ENCODE measurements around the gene EXOSC7. TPM values are rescaled to one million over a fixed set of nuclear protein-coding genes. Genes with fewer than 3 reads are reported as not detected.
A peak's percentile ranks its signal among the peaks of the same experiment; 100 is the strongest.

EXOSC7 gene
- total and polyA plus RNA-seq, 10 of the 15 experiments (the other 5 are each of a cell fraction or from before 2014, with no cell fraction given) = 58.0 to 193 (median 82.9) TPM

GRCh38 chr3:45002720-45003119 is 26.7 kb downstream of the EXOSC7 start:
- intact Hi-C loops (cut with micrococcal nuclease; ENCODE audit: unreplicated experiment) = no loop called here
- ATAC-seq = no peak
- no peak for DNase-seq (ENCODE audit: low read depth, low spot score)
- in situ Hi-C loops (cut with MboI) = no loop called here
- Histone ChIP-seq H4K20me1 (ENCODE audit: control insufficient read depth, insufficient read depth) (no peaks in the 10 kb centered on the region), H2AFZ (ENCODE audit: control insufficient read depth, low read depth, low read length) (no peak overlapping the region), H3K27ac (ENCODE audit: control insufficient read depth, insufficient read depth) (no peak overlapping the region), H3K4me2 (ENCODE audit: control insufficient read depth, insufficient read depth) (no peak overlapping the region), H3K79me2 (ENCODE audit: control insufficient read depth, insufficient read depth, low read length) (no peaks in the 10 kb centered on the region), H3K36me3 (ENCODE audit: control insufficient read depth in 2 of 2, insufficient read depth in 2 of 2, low read length in 1 of 2) (peaks cover 23 to 47% of the 10 kb centered on the region in 2 experiments), H3K9me3 (replicated peaks; ENCODE audit: control insufficient read depth, insufficient read depth, low read length) (no peaks in the 10 kb centered on the region), H3K4me1 (ENCODE audit: control insufficient read depth, insufficient read depth, low read length) (no peaks in the 10 kb centered on the region), H3K27me3 (replicated peaks in 1 of 2; ENCODE audit: control insufficient read depth in 2 of 2, insufficient read depth in 2 of 2, low read length in 1 of 2) (no peaks in the 10 kb centered on the region), H3K4me3 (no peak overlapping the region), H3K9ac (ENCODE audit: control insufficient read depth, insufficient read depth, low read length) (no peak overlapping the region)
- 100% methylated on average over 3 of the region's 3 CpGs for WGBS (ENCODE audit: insufficient coverage, insufficient replicate concordance, low lambda C conversion rate, missing lambda C conversion rate)
- FAIRE-seq = no peak
- ChIA-PET RAD21 (ENCODE audit: unreplicated experiment) (interaction anchor here (0.8 kb wide), 2 partner anchors 19 to 21 kb away, joined by 3 read pairs; no protein-coding TSS in a partner anchor), SMC1A (ENCODE audit: uncharacterized antibody, unreplicated experiment) (interaction anchor here (1.7 kb wide), 1 partner anchor 9 kb away, joined by 7 read pairs; no protein-coding TSS in a partner anchor), CTCF (interaction anchor here (0.6 to 1.5 kb wide), 4 partner anchors 14 to 539 kb away, joined by 3 to 4 read pairs (median 4); no protein-coding TSS in a partner anchor), POLR2A (no interaction called here)
- TF ChIP-seq STAT3 (IDR thresholded peaks at IDR 0.05; ENCODE audit: low read depth, low read length) (no peak), POLR2A (IDR thresholded peaks at IDR 0.05; ENCODE audit: low read depth, low read length) (no peak), MXI1 (IDR thresholded peaks at IDR 0.05; ENCODE audit: low read depth, low read length) (no peak)
- BruUV-seq (replicated peaks) = TSS peak; percentile 24

DNA sequence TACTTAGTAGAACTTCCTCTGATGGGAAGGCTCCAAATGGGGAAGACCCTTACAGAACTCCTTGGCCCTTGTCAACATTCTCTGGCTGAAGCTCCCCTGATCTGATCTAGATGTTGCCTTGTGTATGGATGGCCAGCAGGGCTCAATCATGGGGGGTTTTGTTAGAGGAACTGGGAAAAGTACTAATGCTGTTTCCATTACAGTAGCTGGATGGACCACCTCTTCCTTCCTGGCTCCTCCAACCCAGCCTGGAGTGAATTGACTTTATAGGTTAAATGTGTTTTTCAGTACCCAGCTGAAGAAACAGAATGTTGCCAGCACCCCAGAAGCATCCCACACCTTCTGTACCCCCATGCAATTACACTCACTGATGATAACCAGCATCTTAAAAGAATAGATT is 27.4 kb downstream of the EXOSC7 start:
- Histone ChIP-seq H4K20me1 (ENCODE audit: control insufficient read depth, insufficient read depth) (no peaks in the 10 kb centered on the region), H2AFZ (ENCODE audit: control insufficient read depth, low read depth, low read length) (no peak overlapping the region), H3K4me3 (no peak overlapping the region), H3K27ac (ENCODE audit: control insufficient read depth, insufficient read depth) (no peak overlapping the region), H3K36me3 (ENCODE audit: control insufficient read depth in 2 of 2, insufficient read depth in 2 of 2, low read length in 1 of 2) (peaks cover 24 to 42% of the 10 kb centered on the region in 2 experiments), H3K9ac (ENCODE audit: control insufficient read depth, insufficient read depth, low read length) (no peak overlapping the region), H3K9me3 (replicated peaks; ENCODE audit: control insufficient read depth, insufficient read depth, low read length) (no peaks in the 10 kb centered on the region), H3K4me1 (ENCODE audit: control insufficient read depth, insufficient read depth, low read length) (no peaks in the 10 kb centered on the region), H3K27me3 (replicated peaks in 1 of 2; ENCODE audit: control insufficient read depth in 2 of 2, insufficient read depth in 2 of 2, low read length in 1 of 2) (no peaks in the 10 kb centered on the region), H3K4me2 (ENCODE audit: control insufficient read depth, insufficient read depth) (no peak overlapping the region), H3K79me2 (ENCODE audit: control insufficient read depth, insufficient read depth, low read length) (no peaks in the 10 kb centered on the region)
- no peak for ATAC-seq
- in situ Hi-C loops (cut with MboI) (no loop called here), intact Hi-C loops (cut with micrococcal nuclease; ENCODE audit: unreplicated experiment) (no loop called here)
- ChIA-PET CTCF (interaction anchor here (0.6 to 1.5 kb wide), 3 partner anchors 15 to 538 kb away, joined by 3 to 4 read pairs (median 4); no protein-coding TSS in a partner anchor), RAD21 (ENCODE audit: unreplicated experiment) (interaction anchor here (0.8 kb wide), 1 partner anchor 20 kb away, joined by 3 read pairs; no protein-coding TSS in a partner anchor), SMC1A (ENCODE audit: uncharacterized antibody, unreplicated experiment) (interaction anchor here (1.7 kb wide), 1 partner anchor 9 kb away, joined by 7 read pairs; no protein-coding TSS in a partner anchor), POLR2A (no interaction called here)
- DNase-seq (ENCODE audit: low read depth, low spot score) = no peak
- BruUV-seq (replicated peaks) = no TSS peak
- no peak for FAIRE-seq
- no peak for TF ChIP-seq BCL11A (IDR thresholded peaks at IDR 0.05; ENCODE audit: low read depth, low read length)
- no peak for TF ChIP-seq ZNF622 (IDR thresholded peaks at IDR 0.05)
- TF ChIP-seq BACH1 (IDR thresholded peaks at IDR 0.05; ENCODE audit: borderline replicate concordance) = no peak
- no peak for TF ChIP-seq JUND (IDR thresholded peaks at IDR 0.05; ENCODE audit: low read depth, low read length)
- no peak for TF ChIP-seq BCL3 (IDR thresholded peaks at IDR 0.05; ENCODE audit: borderline replicate concordance, insufficient read depth, low read depth, low read length, poor library complexity, severe bottlenecking)
- no peak for TF ChIP-seq CEBPB (IDR thresholded peaks at IDR 0.05; ENCODE audit: borderline replicate concordance in 1 of 2, low read depth in 2 of 2, low read length in 2 of 2)
- TF ChIP-seq CEBPZ (IDR thresholded peaks at IDR 0.05; ENCODE audit: low read depth, low read length) = no peak

All from GM12878 (cell line).